Karpas-422 (cell line): ENCODE data around the gene ABL2. TPM values are rescaled to one million over a fixed set of nuclear protein-coding genes. Genes with fewer than 3 reads are reported as not detected.

ENCODE experiments used
- DNase-seq: peaks from one replicate; pipeline ENCODE4 v3.0.0-alpha.2; 2015
- H2AFZ ChIP-seq: fragments of 200-600 bp; sonication (generic); 2 replicates; pipeline ENCODE4 v1.6.1; 2014; ENCODE audit warnings: antibody characterized with exemption, low read length, mixed read lengths
- H3K27ac ChIP-seq: fragments of 200-600 bp; sonication (generic); 2 replicates; pipeline ENCODE4 v1.5.1; 2014; ENCODE audit warnings: mild to moderate bottlenecking, low read length, moderate library complexity
- H3K27me3 ChIP-seq: fragments of 200-600 bp; sonication (generic); 2 replicates; pipeline ENCODE4 v1.6.1; 2014; ENCODE audit warnings: low read length, mixed read lengths
- H3K36me3 ChIP-seq: fragments of 200-600 bp; sonication (generic); 2 replicates; pipeline ENCODE4 v1.6.1; 2014; ENCODE audit warnings: low read length, mixed read lengths; ENCODE audit not compliant: insufficient read depth
- H3K4me1 ChIP-seq: fragments of 200-600 bp; sonication (generic); 2 replicates; pipeline ENCODE4 v1.6.1; 2014; ENCODE audit warnings: mild to moderate bottlenecking, low read length, mixed read lengths
- H3K4me2 ChIP-seq: fragments of 200-600 bp; sonication (generic); 2 replicates; pipeline ENCODE4 v1.6.1; 2014; ENCODE audit warnings: low read length, low read depth, mild to moderate bottlenecking; ENCODE audit not compliant: poor library complexity, severe bottlenecking
- H3K4me3 ChIP-seq: fragments of 200-600 bp; sonication (generic); 2 replicates; pipeline ENCODE4 v1.5.1; 2014; ENCODE audit warnings: mild to moderate bottlenecking, antibody characterized with exemption, low read length, mixed read lengths
- H3K79me2 ChIP-seq: fragments of 200-600 bp; sonication (generic); 2 replicates; pipeline ENCODE4 v1.6.1; 2014; ENCODE audit warnings: mild to moderate bottlenecking, low read length, mixed read lengths
- H3K9ac ChIP-seq: fragments of 200-600 bp; sonication (generic); 2 replicates; pipeline ENCODE4 v1.6.0; 2014; ENCODE audit warnings: low read length
- H3K9me2 ChIP-seq: fragments of 200-600 bp; sonication (generic), shearing (Covaris generic); replicated peaks from 2 replicates; pipeline ENCODE4 v1.6.0; 2014; ENCODE audit warnings: mild to moderate bottlenecking, low read length, moderate library complexity; ENCODE audit not compliant: insufficient read depth
- H3K9me3 ChIP-seq: fragments of 300-700, 200-600 bp; sonication (generic); 2 replicates; pipeline ENCODE4 v1.6.1; 2014; ENCODE audit warnings: low read length, mixed read lengths
- H4K20me1 ChIP-seq: fragments of 200-600 bp; sonication (generic); 2 replicates; pipeline ENCODE4 v1.6.1; 2014; ENCODE audit warnings: mild to moderate bottlenecking, antibody characterized with exemption, low read length, low read depth; ENCODE audit not compliant: insufficient read depth
- total RNA-seq: library from RNA; depleted of rRNA; stranded (reverse); fragments of >200 nt; shearing (Covaris generic); gene quantifications from 2 replicates; pipeline ENCODE4 v1.2.3, GENCODE V29; 2014; ENCODE audit warnings: low replicate concordance

ABL2 gene
- total RNA-seq, 1 experiment from 2014 or later, result 14.3 TPM

DNA sequence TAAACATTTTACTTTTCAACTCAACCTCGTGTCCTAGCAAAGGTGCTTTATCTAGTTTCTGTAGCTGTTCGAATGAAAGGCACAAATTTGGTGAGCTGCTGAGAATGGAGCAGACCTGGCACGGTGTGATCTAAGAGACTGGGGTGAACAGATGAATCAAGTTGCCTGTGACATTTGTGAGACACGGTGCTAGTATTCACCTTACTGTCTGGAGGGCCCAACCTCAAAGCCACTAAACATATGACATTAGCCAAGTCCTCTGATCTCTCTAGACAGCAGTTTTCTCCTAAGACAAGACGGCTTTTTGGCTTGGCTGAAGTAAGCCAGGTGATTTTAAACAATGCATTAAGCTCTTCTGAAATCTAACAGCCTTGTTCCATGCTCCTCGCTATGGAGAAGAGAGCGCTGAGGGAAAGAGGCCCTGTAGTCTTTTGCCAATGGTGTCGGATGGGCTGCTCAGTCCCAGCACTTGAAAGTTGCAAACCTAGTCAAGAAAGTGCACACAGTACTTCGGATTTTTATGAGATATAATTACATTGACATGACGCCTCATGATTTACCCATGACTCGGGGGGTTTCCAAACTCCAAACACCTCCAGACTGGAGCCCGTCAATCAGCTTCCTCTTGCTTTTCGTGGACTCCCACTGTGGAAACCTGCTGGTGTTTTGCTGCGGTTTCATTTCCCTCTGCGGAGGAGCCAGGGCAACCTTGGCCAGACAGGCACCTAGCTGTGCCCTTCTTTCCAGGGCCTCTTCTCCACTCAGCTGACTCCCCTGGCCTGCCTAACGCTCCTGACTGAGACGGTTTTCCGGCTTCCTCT, 148.4 kb downstream of the ABL2 start:
- Histone ChIP-seq H3K36me3 (peaks cover 12% of the 10 kb centered on the region), H3K27ac (peak overlapping the region; percentile 91), H3K9ac (peak overlapping the region; percentile 99), H3K9me3 (no peaks in the 10 kb centered on the region), H3K27me3 (no peaks in the 10 kb centered on the region), H4K20me1 (0 out of 2 replicates have a peak, but pooled peaks cover 3% of the 10 kb centered on the region), H3K79me2 (peaks cover 35% of the 10 kb centered on the region), H3K9me2 (no peaks in the 10 kb centered on the region), H2AFZ (no peak overlapping the region), H3K4me3 (peak overlapping the region; percentile 94), H3K4me1 (peaks cover 42% of the 10 kb centered on the region), H3K4me2 (peak overlapping the region; percentile 92)
- DNase-seq, result no peak

GRCh38 chr1:179079113-179079761, 150.2 kb downstream of the ABL2 start:
- Histone ChIP-seq H3K4me3 (no peak overlapping the region), H2AFZ (no peak overlapping the region), H3K9me3 (no peaks in the 10 kb centered on the region), H3K9me2 (no peaks in the 10 kb centered on the region), H3K79me2 (peaks cover 20% of the 10 kb centered on the region), H4K20me1 (no peaks in the 10 kb centered on the region), H3K27ac (no peak overlapping the region), H3K9ac (no peak overlapping the region), H3K27me3 (no peaks in the 10 kb centered on the region), H3K4me2 (no peak overlapping the region), H3K36me3 (peaks cover 4% of the 10 kb centered on the region; the same call in 1 of the 2 replicates), H3K4me1 (peaks cover 26% of the 10 kb centered on the region)
- peak; percentile 91 for DNase-seq

DNA sequence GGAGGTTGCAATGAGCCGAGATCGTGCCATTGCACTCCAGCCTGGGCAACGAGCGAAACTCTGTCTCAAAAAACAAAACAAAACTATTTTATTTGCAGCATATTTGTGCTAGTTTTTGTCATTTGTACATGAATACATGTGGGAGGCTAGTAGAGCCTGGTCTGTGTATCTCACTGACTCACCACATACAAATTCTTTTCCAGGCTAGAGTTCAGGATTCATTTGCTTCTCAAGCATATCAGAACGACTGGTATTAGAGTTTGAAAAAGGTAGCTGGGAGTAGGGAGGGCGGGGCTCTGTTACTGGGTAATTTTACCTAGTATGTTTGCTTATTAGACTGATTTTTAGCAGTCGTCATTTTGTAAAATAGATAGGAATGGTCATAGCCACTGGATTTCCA, 152.1 kb downstream of the ABL2 start:
- H3K27me3 ChIP-seq, result no peaks in the 10 kb centered on the region
- H3K4me2 ChIP-seq, result no peak overlapping the region
- H3K9me2 ChIP-seq, result no peaks in the 10 kb centered on the region
- DNase-seq, result no peak
- H3K9ac ChIP-seq, result no peak overlapping the region
- peaks cover 4% of the 10 kb centered on the region for H3K79me2 ChIP-seq
- no peak overlapping the region for H3K4me3 ChIP-seq
- peaks cover 13% of the 10 kb centered on the region for H3K4me1 ChIP-seq
- no peaks in the 10 kb centered on the region for H3K9me3 ChIP-seq
- no peak overlapping the region for H2AFZ ChIP-seq
- no peak overlapping the region for H3K27ac ChIP-seq
- peaks cover 5% of the 10 kb centered on the region; the same call in 1 of the 2 replicates for H3K36me3 ChIP-seq
- H4K20me1 ChIP-seq, result no peaks in the 10 kb centered on the region

- no peak for DNase-seq
- Histone ChIP-seq H3K9ac (no peak overlapping the region), H3K36me3 (peaks cover 16% of the 10 kb centered on the region; the same call in 1 of the 2 replicates), H3K27ac (no peak overlapping the region), H3K4me2 (no peak overlapping the region), H3K27me3 (no peaks in the 10 kb centered on the region), H3K9me3 (no peaks in the 10 kb centered on the region), H3K9me2 (no peaks in the 10 kb centered on the region), H2AFZ (no peak overlapping the region), H3K79me2 (peaks cover 5% of the 10 kb centered on the region; the same call in 1 of the 2 replicates), H4K20me1 (no peaks in the 10 kb centered on the region), H3K4me1 (peaks cover 15% of the 10 kb centered on the region), H3K4me3 (no peak overlapping the region)
Measured at GRCh38 chr1:179066471-179066870, 163.0 kb downstream of the ABL2 start.

GRCh38 chr1:179061360-179062282, 167.9 kb downstream of the ABL2 start:
- Histone ChIP-seq H4K20me1 (no peaks in the 10 kb centered on the region), H3K9me3 (no peaks in the 10 kb centered on the region), H3K4me3 (no peak overlapping the region), H3K36me3 (peaks cover 20% of the 10 kb centered on the region), H3K79me2 (peaks cover 33% of the 10 kb centered on the region), H3K9ac (no peak overlapping the region), H3K4me1 (peaks cover 23% of the 10 kb centered on the region), H3K9me2 (no peaks in the 10 kb centered on the region), H3K27me3 (no peaks in the 10 kb centered on the region), H3K4me2 (no peak overlapping the region), H3K27ac (no peak overlapping the region), H2AFZ (no peak overlapping the region)
- no peak for DNase-seq

DNA sequence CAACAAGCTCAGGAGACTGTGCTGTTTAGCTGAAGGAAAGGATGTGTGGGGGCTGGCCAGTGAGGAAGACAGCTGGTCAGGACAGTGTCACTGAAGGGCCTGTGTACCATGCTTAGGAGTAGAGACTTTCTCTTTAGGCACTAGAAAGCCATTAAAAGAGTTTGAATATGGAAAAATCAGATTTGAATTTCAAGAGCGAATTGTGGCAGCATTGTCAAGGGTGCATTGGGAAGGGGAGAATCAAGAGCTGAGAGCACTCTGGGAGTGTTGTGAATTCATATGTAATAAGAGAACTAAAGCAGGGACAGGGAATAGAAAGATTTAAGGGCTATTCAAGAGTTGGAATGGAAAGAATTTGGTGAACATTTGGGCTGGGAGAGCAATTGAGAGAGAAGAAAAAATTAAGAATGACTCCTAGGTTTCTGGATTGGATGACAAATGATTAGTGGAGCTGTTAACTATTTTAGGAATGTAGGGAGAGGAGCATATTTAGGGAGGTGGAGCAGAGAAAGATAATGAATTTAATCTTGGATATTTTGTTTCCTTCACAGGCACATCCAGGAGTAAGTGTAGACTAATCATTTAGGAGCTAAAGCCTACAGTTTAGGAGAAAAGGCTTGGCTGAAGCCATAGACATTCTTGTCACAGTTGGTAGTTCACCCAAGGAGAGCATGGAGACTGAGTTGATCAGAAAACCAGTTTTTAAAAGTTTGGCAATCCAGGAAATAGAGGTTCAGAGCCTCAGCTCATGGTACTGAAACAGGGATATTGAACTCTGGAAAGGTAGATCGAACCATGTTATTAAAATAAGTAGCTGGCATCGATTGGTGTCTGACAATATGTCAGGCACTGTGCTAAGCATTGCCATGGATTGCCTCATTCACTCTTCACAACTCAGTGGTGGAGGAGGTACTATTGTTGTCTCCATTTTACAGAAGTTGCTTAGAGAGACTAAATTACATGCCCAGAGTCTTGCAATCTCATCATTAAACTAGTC, 170.7 kb downstream of the ABL2 start:
- H3K9me3 ChIP-seq, result no peaks in the 10 kb centered on the region
- H3K36me3 ChIP-seq, result peaks cover 35% of the 10 kb centered on the region
- DNase-seq, result no peak
- no peaks in the 10 kb centered on the region for H4K20me1 ChIP-seq
- peaks cover 10% of the 10 kb centered on the region; the same call in 1 of the 2 replicates for H3K4me1 ChIP-seq
- H3K4me2 ChIP-seq, result no peak overlapping the region
- H3K27me3 ChIP-seq, result no peaks in the 10 kb centered on the region
- H2AFZ ChIP-seq, result no peak overlapping the region
- no peak overlapping the region for H3K4me3 ChIP-seq
- no peak overlapping the region for H3K27ac ChIP-seq
- peaks cover 53% of the 10 kb centered on the region for H3K79me2 ChIP-seq
- H3K9me2 ChIP-seq, result no peaks in the 10 kb centered on the region
- no peak overlapping the region for H3K9ac ChIP-seq

GRCh38 chr1:179055937-179056336, 173.5 kb downstream of the ABL2 start:
- Histone ChIP-seq H3K9me3 (no peaks in the 10 kb centered on the region), H4K20me1 (no peaks in the 10 kb centered on the region), H3K4me2 (no peak overlapping the region), H3K79me2 (peaks cover 55% of the 10 kb centered on the region), H3K27me3 (no peaks in the 10 kb centered on the region), H3K9ac (no peak overlapping the region), H3K4me3 (no peak overlapping the region), H2AFZ (no peak overlapping the region), H3K9me2 (no peaks in the 10 kb centered on the region), H3K4me1 (peaks cover 10% of the 10 kb centered on the region; the same call in 1 of the 2 replicates), H3K27ac (no peak overlapping the region), H3K36me3 (peaks cover 32% of the 10 kb centered on the region)
- no peak for DNase-seq
